AML-193 (cell line): Measurements from ENCODE around the gene UBE2R2.
A peak's percentile ranks its signal among the peaks of the same experiment; 100 is the strongest.
"Not testable (repeated sequence)": the region's sequence is repeated elsewhere in the genome, so short reads cannot be mapped to it uniquely, and the experiment has no call there.

Experiments
- DNase-seq, 2 experiments: peaks; one replicate each; lab custom pipeline; 2025; lab: John Stamatoyannopoulos, UW

UBE2R2 gene

DNA sequence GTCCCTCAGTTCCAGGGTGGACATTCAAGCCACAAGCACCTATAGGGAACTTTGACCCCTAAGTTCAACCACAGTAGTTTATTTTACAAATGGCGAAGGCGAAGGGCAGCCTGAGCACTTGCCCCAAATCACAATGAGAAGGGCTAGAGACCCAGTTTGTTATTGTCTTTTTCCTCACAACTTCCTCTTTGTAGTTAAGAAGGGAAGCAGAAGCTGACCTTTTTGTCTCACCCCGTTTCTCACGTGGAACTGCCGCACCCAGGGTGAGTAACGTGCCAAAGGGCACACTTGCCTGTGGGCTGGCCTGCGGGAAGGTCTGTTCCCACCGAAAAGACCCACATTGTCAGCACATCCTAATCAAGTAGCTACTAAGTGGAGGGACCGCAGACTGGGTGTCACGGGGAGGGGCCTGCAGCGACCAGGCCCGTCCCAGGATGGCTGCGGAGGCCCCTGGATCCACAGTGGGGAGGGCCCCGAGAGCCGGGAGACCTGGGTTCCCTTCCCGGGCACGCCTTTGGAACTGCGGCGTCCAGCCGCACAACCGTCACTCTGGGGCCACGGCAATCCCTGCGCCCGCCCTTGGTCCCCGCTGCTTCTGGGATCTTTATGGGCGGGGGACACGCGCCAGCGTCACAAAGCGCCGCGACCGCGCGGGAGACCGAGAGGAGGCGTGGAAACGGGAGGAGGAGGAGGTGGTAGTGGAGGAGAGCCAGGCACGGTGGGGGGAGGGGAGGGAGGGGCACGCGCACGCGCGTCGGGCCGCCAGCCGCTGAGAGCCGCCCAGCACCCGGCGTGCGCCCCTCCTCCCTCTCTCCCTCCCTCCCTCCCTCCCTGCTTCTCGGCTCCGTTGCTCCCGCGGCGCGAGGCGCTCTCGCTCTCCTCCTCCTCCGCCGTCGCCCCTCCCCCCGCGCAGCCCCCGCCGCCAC, at the start of gene UBE2R2:
TSS of gene UBE2R2 (plus strand) at position 834 of the 926 bp plus-strand sequence. CDS start 598 bp downstream, outside the sequence.
- peak; percentile 89 for DNase-seq

GRCh38 chr9:33770156-33770880, 46.6 kb upstream of the UBE2R2 start:
- DNase-seq = not testable (repeated sequence)

GRCh38 chr9:33773135-33773534, 43.8 kb upstream of the UBE2R2 start:
- not testable (repeated sequence) for DNase-seq

DNA sequence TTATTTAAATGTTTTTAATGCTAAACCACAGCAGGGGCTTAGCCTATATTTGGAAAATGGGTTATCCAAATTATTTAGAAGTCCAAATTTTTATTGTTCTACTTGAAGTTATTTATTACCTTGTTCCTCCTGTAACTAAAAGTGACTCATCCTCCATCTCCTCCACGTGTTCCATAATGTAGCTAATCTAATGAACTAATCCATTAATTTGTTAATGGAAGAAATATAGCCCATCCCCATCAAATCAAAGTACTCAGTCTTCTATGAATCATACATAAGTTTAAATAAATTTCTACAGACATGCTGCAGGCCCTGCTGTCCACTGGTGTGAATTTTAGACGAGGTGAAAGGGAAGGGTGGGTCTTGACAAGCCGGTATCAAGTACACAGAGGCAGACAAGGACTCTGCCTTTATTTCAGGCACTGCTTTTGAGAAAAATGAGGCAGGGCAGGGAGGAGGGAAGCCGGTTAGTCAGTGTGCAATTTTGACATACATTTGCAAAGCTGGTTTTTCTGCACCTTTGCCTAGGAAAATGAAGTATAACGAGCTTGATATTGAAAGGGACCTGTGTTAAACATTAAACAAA, 42.8 kb upstream of the UBE2R2 start:
- not testable (repeated sequence) for DNase-seq

- DNase-seq = no peak
Measured at GRCh38 chr9:33776578-33776977, 40.4 kb upstream of the UBE2R2 start.

GRCh38 chr9:33778700-33779351, 38.1 kb upstream of the UBE2R2 start:
- DNase-seq = peak; percentile 63

GRCh38 chr9:33780276-33780675, 36.7 kb upstream of the UBE2R2 start:
- DNase-seq = no peak

DNA sequence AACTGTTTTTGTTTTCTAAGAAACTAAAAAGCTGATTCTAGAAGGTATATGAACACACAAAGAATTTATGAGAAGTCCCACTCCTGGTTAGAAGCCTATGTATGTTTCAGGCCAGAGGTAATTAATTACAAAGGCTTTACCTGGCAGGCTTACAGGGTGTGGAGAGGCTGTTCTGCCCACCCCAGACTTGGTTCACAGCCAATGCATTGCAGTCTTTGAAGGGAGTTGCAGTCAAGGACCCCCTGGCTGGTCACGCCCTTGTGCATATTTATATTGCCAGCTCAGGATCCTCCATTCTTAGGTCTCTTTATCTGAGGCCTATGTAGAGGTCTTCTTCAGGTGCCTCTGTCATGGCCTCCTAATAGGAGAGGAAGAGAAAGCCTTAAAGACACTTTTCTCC, 35.2 kb upstream of the UBE2R2 start:
- DNase-seq = no peak

DNA sequence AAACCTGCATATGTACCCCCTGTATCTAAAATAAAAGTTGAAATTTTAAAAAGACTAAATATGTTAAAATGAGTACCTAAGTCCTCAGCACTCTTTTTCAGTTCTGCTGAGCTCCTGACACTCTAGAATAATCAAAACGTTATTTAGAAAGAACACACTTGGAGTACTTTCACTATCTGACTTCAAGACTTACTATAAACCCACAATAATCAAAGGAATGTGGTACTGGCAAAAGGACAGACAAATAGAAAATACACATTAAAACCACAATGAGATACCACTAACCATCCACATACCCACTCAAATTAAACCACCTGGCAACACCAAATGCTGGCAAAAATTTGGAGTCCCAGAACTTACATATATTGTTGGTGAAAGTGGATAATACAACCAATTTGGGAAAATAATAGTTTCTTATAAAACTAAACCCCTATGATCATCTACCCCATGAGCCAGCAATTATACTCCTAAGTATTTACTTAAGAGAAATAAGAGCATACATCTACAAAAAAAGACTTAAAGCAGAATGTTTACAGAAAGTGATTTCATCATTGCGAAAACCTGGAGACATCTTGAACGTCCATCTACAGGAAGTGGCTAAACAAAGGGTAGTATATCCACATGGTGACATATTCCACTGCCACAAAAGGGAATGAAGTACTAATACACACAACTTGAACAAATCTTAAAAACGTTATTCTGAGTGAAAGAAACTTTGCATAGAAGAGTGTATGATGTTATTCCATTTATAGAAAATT, 34.4 kb upstream of the UBE2R2 start:
- DNase-seq = peak in 1 of 2 experiments; percentile 16

- no peak for DNase-seq
Measured at GRCh38 chr9:33785914-33786313, 31.0 kb upstream of the UBE2R2 start.

- DNase-seq = no peak
Measured at GRCh38 chr9:33786681-33787080, 30.3 kb upstream of the UBE2R2 start.

DNA sequence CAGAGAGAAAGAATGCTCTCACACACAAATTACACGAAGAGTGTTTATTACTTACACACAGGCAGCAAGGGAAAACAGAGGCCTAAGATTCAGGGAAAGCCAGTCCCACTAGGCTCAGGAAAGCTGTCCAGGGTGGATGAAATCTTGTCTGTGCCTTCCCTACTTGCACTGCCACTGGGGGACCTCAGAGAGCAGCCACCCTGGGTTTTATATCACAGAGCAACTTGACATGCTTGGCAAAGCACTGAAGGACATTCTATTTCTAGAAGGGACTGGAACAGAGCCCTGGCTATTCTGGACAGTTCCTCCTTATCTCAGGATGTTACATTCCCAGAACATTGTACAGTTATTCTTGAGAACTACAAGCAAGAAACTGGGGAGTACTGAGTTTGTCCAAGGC, 29.1 kb upstream of the UBE2R2 start:
- DNase-seq = no peak

- DNase-seq = not testable (repeated sequence)
Measured at GRCh38 chr9:33789429-33789828, 27.5 kb upstream of the UBE2R2 start.

- no peak for DNase-seq
Measured at GRCh38 chr9:33791117-33791516, 25.8 kb upstream of the UBE2R2 start.

DNA sequence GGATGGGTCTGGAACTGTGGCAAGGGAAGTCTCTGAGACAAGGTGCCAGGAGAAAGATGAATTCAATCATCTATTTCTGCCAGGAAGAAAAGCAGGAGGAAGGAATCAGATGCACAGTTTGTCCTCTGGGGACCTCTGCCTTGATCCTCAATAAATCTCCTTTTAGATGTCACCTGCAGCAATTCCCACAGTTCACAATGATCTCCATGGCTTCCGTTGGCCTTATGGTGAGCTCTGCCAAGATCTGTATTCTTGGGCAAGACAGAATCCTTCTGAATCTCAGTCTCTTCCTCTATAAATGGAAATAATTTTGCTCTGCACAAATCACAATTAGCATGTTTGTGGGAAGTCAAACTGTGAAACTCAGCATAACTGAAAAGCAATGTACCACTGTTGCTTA, 23.5 kb upstream of the UBE2R2 start:
- not testable (repeated sequence) for DNase-seq

DNA sequence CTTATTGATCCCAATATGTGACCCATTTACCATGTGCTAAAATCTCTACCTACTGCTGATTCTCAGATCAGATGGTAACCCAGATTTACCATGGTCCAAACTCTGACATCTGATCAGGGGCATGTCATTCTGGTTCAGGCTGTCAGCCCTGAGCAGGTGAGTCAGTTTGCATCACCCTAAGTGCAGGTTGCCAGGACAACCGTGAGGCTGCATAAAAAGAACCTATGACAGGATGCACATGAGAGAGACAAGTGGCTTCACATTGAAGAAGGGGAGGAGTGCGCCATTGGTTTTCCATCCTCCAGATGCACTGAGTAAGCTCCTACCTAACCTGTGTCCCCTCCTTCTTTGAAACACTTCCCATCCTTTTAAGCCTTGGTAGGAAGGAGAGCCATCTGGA, 22.4 kb upstream of the UBE2R2 start:
- no peak for DNase-seq

- no peak for DNase-seq
Measured at GRCh38 chr9:33795281-33795680, 21.7 kb upstream of the UBE2R2 start, which contains the start of gene PRSS3. PRSS3 (plus strand) TSS chr9:33795561; CDS start chr9:33795574, 13 bp downstream.

DNA sequence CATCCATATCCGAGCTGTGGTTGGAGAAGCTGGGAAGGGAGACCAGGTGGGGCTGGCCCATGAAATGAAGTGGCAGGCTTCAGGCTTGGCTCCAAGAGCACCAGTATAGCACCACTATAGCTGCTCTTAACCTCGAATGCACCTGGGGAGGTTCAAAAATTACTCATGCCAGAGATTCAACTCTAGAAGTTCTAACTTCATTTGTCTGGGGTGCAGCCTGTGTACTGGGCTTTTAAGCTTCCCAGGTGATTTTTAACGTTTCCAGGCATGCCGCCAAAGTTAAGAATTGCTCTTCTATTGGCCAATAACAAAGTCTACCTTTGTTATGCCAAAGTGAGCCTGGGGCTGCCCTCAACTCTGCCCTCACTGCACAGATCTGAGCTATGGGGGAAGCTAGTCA, 21.1 kb upstream of the UBE2R2 start:
- no peak for DNase-seq

DNA sequence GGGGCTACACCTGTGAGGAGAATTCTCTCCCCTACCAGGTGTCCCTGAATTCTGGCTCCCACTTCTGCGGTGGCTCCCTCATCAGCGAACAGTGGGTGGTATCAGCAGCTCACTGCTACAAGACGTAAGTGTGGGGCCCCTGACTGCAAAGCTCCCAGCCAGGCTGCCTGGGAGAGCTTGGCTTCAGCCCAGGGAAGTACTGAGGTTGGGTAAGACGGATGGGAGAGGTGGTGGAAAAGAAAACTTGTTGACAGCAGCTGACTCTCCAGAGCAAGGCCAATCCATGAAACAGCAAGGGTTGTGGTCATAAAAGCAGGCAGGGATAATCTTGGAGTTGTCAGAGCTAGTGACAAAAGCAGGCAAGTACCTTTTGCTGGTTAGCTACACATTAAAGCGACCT, 20.3 kb upstream of the UBE2R2 start:
- DNase-seq = not testable (repeated sequence)

DNA sequence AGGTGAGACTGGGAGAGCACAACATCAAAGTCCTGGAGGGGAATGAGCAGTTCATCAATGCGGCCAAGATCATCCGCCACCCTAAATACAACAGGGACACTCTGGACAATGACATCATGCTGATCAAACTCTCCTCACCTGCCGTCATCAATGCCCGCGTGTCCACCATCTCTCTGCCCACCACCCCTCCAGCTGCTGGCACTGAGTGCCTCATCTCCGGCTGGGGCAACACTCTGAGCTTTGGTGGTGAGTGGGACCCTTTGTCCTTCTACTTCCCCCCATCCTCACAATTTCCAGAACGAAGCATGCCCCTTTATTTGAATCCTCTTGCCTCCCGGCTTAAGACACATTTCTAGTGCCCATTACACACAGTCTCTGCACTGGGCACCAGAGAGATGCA, 19.1 kb upstream of the UBE2R2 start:
- no peak for DNase-seq

- DNase-seq = no peak
Measured at GRCh38 chr9:33798545-33798944, 18.4 kb upstream of the UBE2R2 start.
